ENCODE results near the gene PDE8B.
A peak's percentile ranks its signal among the peaks of the same experiment; 100 is the strongest.

The PDE8B gene

GRCh38 chr5:77210091-77210963 is at the start of gene PDE8B:
Gene PDE8B, plus strand, starts transcription at chr5:77210680. Its CDS starts 246 bp downstream, at chr5:77210926.
- TF ChIP-seq CTCF (IDR thresholded peaks at IDR 0.05; ENCODE audit: borderline replicate concordance, control extremely low read depth, extremely low read depth, insufficient read depth, missing control alignments): no peak
- peak; percentile 55 for DNase-seq (ENCODE audit: low spot score)
- in situ Hi-C loops (cut with MboI; ENCODE audit: low sequenced_read_pairs, unreplicated experiment): no loop called here

- in situ Hi-C loops (cut with MboI; ENCODE audit: low sequenced_read_pairs, unreplicated experiment): loop anchor here (25.0 kb wide), 1 partner anchor 1099 kb away; no protein-coding TSS in a partner anchor
- TF ChIP-seq CTCF (IDR thresholded peaks at IDR 0.05; ENCODE audit: borderline replicate concordance, control extremely low read depth, extremely low read depth, insufficient read depth, missing control alignments): no peak
- no peak for DNase-seq (ENCODE audit: low spot score)
Observed at GRCh38 chr5:77163453-77163852, 47.0 kb upstream of the PDE8B start.

DNA sequence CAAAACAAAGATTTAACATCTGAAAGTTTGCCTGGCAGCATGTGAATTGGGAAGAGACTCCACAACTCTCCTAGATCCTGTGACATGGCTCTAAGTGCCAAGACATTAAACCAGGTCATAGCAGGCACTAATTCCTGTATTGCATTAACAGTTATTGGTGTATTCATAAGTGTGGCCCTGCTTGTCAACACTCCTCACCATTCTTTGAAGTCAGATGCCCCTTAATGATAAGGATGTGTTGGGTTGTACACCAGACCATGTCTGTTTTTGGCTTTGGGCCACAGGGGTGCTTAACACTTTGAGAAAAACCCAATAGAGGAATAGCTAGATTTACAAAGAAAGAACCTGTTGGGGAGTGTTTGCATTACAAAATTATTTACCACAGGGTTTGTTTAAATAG is 43.4 kb upstream of the PDE8B start:
- in situ Hi-C loops (cut with MboI; ENCODE audit: low sequenced_read_pairs, unreplicated experiment): loop anchor here (25.0 kb wide), 1 partner anchor 1095 kb away; no protein-coding TSS in a partner anchor
- no peak for TF ChIP-seq CTCF (IDR thresholded peaks at IDR 0.05; ENCODE audit: borderline replicate concordance, control extremely low read depth, extremely low read depth, insufficient read depth, missing control alignments)
- no peak for DNase-seq (ENCODE audit: low spot score)

- in situ Hi-C loops (cut with MboI; ENCODE audit: low sequenced_read_pairs, unreplicated experiment): loop anchor here (25.0 kb wide), 1 partner anchor 1095 kb away; no protein-coding TSS in a partner anchor
- TF ChIP-seq CTCF (IDR thresholded peaks at IDR 0.05; ENCODE audit: borderline replicate concordance, control extremely low read depth, extremely low read depth, insufficient read depth, missing control alignments): no peak
- no peak for DNase-seq (ENCODE audit: low spot score)
Observed at GRCh38 chr5:77167695-77168121, 42.8 kb upstream of the PDE8B start.

DNA sequence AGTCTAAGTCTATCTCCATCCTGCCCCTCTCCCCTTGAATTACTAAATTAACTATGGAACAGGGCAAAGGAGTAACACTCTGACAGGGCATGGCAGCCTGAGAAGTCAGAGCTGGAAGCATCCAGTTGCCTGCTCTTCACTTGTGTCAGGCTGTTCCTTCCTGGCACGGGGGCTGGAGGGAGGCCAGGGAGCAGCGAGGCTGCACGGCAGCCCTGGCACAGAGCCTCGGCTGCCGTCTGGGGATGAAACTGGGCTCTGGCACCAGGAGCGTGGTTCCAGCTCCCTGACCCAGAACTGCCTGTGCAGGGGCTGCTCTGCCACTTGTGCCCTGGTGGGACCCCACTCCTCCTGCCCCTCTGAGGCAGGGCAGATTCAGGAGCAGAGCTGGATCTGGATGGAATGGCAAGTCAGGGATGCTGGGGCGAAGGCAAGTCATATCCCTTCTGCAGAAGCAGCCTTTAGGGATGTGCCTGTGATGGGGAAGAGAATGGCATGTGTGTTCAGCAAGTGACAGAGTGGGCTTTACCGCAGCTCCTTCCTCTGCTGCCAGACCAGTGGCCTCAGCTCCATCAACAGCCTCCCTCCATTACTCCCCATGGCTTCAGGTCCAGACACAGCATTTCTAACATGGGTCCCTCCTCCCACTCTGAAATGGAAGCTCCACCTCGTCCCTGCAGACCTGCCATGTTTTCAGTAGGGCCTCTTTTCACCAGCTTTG is 42.2 kb upstream of the PDE8B start:
- in situ Hi-C loops (cut with MboI; ENCODE audit: low sequenced_read_pairs, unreplicated experiment): loop anchor here (25.0 kb wide), 1 partner anchor 1094 kb away; no protein-coding TSS in a partner anchor
- no peak for TF ChIP-seq CTCF (IDR thresholded peaks at IDR 0.05; ENCODE audit: borderline replicate concordance, control extremely low read depth, extremely low read depth, insufficient read depth, missing control alignments)
- DNase-seq (ENCODE audit: low spot score): no peak

DNA sequence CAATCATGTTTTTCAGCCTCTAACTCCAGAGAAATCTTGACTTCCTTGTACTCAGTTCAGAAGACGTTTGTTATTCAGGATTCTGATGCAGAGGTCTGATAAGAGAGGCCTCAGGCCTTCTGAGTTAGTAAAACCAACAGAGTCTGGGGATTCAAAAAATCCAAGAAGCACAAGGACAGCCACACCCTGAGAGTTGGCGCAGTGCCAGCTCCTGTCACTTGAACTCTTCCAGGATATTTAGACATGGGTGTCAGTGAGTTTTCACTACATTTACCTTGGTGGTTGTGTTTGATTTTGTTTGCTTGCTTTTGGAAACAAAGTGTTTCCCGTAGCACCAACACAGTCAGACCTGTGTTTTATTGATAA is 41.6 kb upstream of the PDE8B start:
- in situ Hi-C loops (cut with MboI; ENCODE audit: low sequenced_read_pairs, unreplicated experiment): loop anchor here (25.0 kb wide), 1 partner anchor 1093 kb away; no protein-coding TSS in a partner anchor
- TF ChIP-seq CTCF (IDR thresholded peaks at IDR 0.05; ENCODE audit: borderline replicate concordance, control extremely low read depth, extremely low read depth, insufficient read depth, missing control alignments): no peak
- no peak for DNase-seq (ENCODE audit: low spot score)
